GM19455 (cell line): ENCODE measurements around the gene GRK4.
"Not testable (repeated sequence)": the region's sequence is repeated elsewhere in the genome, so short reads cannot be mapped to it uniquely, and the experiment has no call there.

ENCODE experiments used
- ATAC-seq: cut with Tn5 transposase; IDR thresholded peaks from one replicate; pipeline ENCODE4 v1.9.1; 2021; ENCODE audit not compliant: unreplicated experiment

The GRK4 gene

DNA sequence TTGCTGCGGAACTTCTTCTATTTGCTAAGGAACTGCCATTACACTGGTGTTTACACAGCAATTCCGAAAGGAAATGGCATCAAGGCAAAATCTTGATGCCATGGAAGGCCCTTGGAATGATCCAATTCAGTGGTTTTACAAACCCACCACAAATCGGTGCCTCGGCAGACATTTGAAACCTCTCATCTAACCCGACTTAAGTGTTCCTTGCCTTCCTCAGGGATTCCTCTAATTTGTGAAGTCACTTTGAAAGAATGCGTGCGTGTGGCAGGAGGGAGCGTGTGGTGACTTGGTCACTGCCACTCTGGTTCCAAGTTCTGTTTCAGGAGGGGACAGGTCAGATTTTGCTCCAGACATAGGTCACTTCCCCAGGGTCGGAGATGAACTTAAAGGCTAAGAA lies 4.9 kb upstream of the GRK4 start:
- ATAC-seq: no peak

DNA sequence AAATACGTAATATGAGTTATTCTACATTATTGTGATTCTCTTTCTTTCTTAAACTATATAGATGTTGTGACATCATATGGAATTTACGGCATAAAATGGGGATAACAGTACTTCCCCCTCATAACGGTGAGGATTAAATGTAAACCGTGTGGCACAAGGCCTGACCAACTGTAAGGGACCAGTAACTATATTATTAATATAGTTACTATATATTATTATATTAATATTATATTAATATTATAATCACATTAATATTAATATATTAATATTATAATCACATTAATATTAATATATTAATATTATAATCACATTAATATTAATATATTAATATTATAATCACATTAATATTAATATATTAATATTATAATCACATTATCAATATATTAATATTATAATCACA lies 2.9 kb upstream of the GRK4 start:
- ATAC-seq: not testable (repeated sequence)

DNA sequence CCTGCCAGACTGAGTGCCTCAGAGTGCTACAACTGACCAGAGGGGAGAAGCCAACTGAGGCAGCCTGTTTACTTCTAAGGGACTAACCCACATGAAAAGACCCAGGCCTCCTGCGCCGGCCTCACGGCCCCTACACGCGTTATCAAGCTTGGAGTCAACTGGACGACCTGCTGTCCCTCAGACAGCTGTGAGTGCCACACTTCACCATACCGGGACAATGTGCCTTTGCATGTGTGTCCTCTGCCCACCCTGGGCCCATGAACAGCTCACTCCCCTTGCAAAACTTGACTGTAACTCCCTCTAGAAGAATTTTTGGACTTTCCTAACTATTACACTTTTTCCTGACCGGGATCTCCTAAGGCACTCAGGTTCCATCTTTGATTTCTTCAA lies 2.0 kb upstream of the GRK4 start:
- ATAC-seq: no peak

- no peak for ATAC-seq
Observed at GRCh38 chr4:2961811-2962441, 1.4 kb upstream of the GRK4 start.

DNA sequence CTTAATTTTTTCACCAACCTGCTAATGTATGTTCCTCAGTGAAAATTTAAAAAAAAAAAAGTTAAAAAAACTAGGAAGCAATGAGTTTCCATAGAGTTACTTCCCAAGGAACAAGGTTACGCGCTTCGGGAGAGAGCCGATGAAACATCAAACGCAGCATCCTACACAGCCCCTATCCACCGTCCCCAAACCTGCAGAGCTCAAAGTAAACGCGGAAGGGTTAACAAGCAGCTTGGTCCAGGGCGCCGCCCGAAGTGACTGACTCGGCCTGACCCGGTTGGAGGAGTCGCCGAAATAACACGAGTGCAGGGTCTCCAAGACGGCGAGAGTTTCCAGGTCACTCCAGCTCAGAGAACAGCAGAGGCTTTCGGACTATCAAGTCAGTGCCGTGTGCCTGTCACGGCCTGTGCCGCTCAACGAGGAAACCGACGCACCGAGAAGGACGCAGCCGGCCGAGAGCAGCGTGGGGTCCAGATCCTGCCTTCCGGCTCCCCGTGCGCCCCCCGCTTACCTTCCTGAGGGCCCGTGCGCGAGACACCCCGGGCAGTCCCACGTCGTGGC lies 677 bp upstream of the GRK4 start:
- ATAC-seq: peak; percentile 26

- peak; percentile 27 for ATAC-seq
Observed at GRCh38 chr4:2963966-2964471, 648 bp downstream of the GRK4 start.

GRCh38 chr4:2964706-2965258 lies 1.4 kb downstream of the GRK4 start:
- ATAC-seq: no peak

GRCh38 chr4:2965262-2965661 lies 1.9 kb downstream of the GRK4 start:
- ATAC-seq: no peak

DNA sequence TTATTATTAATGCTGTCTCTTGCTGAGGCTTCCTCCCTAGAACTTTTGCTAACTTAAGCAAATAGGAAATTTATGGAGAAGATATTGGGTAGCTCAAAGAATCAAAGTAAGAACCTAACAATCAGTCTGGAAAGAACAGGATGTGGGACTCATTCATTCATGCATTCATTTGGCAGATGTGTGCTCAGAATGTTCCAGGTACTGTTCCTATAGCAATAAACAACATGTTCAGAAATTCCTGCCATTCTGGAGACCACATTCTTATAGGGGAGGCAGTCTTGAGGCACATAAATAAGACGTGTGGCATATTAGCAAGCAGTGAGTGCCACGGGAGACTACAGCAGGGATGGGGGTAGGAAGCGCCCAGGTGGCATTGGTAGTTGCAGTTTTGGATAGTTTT lies 5.0 kb downstream of the GRK4 start:
- ATAC-seq: no peak

DNA sequence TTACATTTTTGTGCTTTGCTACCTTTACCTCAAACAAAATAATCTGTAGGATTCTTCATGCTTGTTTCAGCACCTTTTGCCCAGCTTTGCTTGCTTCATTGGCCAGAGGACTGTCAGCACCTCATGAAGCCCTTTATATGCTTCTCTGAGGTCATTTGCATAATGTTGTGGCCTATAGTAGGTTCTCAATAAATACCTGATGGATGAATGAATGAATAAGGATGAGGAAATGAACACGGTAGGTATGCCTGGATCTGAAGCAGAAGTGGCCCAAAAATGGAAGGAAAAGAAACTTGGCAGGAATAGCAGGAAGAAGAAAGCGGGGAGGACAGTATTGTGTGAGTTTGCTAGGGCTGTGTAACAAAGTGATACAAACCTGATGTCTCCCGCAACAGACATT lies 7.9 kb downstream of the GRK4 start:
- no peak for ATAC-seq

DNA sequence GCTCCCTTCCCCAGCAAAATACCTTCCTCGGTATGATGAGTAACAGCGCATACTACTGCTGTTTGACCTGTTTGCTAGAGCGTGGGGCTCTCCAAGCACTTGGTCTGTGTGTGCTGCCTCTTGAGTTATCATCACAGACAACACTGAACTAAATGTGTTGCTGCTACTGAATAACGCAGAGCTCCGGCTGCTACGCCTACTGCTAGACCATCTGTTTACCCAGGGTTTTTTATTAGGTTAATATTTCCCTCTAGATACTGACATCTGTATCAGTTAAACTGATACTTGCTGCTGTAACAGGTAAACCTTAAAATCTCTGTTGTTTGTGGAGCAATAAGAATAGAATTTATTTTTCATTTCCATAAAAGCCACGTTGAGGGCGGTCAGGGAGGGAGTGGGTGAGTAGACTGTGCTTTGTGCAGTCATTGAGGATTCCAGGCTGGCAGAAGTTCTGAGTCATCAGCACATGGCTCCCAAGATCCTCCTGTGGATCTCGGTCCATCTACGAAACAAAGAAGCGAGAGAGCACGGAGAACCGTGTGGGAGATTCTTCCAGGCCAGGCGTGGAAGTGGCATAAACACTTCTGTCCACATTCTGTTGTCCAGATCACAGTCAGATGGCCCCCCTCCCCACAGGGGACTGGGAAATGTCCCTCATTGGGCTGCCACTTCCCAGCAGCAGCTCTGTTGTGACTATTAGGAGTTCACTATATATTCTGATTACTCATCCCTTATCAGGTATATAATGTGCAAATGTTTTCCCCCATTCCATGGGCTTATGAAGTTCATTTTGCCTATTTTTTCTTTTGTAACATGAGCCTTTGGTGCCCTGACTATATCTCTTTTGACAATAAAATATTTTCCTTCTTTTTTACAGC lies 14.1 kb downstream of the GRK4 start:
- no peak for ATAC-seq

GRCh38 chr4:2981256-2981819 lies 18.0 kb downstream of the GRK4 start:
- ATAC-seq: no peak

DNA sequence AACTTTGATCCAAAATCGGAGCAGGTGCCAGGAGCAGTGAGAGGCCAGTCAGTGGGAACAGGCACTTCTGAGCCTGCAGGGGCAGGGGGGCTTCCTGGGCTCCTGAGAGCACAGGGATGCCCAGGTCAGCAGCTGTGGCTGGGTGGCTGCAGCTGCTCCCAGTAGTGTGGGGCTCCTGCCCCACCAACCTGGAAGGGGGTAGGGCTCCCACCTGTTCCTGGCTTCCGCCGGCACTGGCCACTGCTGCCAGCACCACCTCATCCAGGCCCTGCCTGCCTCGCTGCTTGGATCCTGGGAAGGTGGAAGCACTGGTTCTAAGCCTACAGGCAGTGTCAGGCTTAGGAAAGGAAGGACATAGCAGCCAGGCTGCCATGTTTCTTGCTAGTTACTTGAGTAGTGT lies 18.6 kb downstream of the GRK4 start:
- no peak for ATAC-seq

GRCh38 chr4:2983715-2984114 lies 20.3 kb downstream of the GRK4 start:
- ATAC-seq: not testable (repeated sequence)

DNA sequence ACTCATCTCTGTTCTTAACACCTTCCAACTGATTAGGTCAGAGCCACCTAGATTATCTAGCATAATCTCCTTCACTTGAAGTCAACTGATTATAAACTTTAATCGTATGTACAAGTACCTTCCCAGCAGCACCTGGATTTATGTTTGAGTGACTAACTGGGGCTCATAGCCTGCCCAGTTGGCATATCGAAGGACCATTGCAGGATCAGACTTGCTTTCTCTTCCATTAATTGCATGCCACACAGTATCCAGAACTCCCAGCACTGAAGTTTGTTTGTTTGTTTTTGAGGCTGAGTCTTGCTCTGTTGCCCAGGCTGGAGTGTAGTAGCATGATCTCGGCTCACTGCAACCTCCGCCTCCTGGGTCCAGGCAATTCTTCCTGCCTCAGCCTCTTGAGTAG lies 27.9 kb downstream of the GRK4 start:
- no peak for ATAC-seq

DNA sequence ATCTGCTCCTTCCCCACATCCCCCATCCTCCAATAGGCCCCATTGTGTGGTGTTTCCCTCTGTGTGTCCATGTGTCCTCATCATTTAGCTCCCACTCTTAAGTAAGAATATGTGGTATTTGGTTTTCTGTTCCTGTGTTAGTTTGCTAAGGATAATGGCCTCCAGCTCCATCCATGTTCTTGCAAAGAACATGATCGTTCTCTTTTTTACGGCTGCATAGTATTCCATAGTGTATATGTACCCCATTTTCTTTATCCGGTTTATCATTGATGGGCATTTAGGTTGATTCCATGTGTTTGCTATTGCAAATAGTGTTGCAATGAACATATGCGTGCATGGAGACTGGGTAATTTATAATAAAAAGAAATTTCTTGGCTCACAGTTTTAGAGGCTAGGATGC lies 31.5 kb downstream of the GRK4 start:
- ATAC-seq: no peak

DNA sequence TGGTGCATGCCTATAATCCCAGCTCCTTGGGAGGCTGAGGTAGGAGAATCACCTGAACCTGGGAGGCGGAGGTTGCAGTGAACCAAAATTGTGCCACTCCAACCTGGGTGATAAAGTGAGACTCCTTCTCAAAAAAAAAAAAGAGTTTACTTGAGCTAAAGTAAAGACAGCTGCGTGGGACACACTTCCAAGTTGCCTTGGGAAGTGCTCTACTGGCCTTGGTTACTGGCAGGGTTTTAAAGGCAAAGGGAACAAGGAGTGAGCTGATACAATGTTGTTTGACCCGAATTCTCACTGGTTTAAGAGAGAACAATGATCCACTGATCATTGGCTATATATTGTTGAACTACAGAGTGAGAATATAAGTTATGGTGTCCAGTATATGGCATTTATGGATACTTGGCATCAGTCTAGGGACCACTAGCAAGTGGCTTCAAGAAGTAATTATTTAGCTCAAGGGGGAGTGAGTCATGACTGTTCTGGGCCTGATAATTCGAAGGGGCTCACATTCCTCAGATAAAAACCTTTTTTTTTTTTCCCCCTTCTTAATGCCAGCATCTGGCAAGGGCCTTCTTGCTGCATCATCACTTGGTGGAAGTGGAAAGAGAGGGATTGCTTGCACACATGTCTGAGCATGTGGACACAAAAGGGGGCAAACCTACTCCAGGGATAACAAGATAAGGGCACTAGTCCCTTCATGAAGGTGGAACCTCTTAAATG lies 32.3 kb downstream of the GRK4 start:
- ATAC-seq: no peak

DNA sequence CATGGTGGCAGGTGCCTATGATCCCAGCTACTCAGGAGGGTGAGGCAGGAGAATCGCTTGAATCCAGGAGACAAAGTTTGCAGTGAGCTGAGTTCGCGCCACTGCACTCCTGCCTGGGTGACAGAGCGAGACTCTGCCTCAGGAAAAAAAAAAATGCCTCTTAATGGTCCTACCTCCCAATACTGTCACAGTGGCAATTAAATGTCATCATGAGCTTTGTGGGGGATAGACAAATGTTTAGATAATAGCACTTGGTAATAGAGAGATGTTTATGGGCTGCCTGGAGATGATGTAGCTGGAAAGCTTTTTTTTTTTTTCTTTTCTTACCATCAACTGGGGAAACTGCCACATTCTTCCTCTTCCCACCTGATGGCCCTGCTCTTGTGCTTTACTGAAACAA lies 33.0 kb downstream of the GRK4 start:
- no peak for ATAC-seq

GRCh38 chr4:3007724-3008123 lies 44.4 kb downstream of the GRK4 start:
- no peak for ATAC-seq

GRCh38 chr4:3009422-3009821 lies 46.1 kb downstream of the GRK4 start:
- ATAC-seq: no peak

DNA sequence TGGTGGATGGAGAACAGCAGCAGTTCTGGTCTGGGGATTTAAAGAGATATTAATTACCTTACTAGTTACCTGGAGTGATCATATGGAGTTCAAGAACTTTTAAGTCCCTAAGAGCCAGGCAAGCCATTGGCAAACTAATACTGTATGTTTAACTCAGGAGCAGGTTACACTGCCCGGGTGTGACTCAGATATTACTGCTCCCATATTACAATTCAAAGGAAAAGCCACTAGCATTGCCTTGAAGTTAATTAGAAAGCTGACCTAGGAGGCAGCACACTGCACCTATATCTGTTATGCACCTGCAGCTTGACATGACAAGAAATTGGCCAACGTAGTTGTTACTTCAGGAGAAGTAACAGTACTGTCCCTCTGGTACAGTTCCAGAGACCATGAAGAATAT lies 47.2 kb downstream of the GRK4 start:
- ATAC-seq: no peak
